GM19395 (cell line): ENCODE results near the gene MMP17.

Experiments
- ATAC-seq: cut with Tn5 transposase; IDR thresholded peaks from one replicate; pipeline ENCODE4 v1.9.1; 2021; ENCODE audit warnings: mild to moderate bottlenecking, moderate library complexity; ENCODE audit not compliant: unreplicated experiment

MMP17 gene

GRCh38 chr12:131847456-131847855 lies 19.3 kb downstream of the MMP17 start:
- ATAC-seq, result no peak

GRCh38 chr12:131848753-131849152 lies 20.6 kb downstream of the MMP17 start:
- no peak for ATAC-seq

GRCh38 chr12:131849700-131850553 lies 21.7 kb downstream of the MMP17 start:
- ATAC-seq, result no peak

GRCh38 chr12:131850856-131851559 lies 22.8 kb downstream of the MMP17 start:
- no peak for ATAC-seq

- no peak for ATAC-seq
Observed at GRCh38 chr12:131851741-131852550, 23.8 kb downstream of the MMP17 start.

GRCh38 chr12:131852551-131853299 lies 24.5 kb downstream of the MMP17 start:
- no peak for ATAC-seq

- no peak for ATAC-seq
Observed at GRCh38 chr12:131853832-131854797, 25.9 kb downstream of the MMP17 start.

GRCh38 chr12:131854861-131855476 lies 26.8 kb downstream of the MMP17 start:
- no peak for ATAC-seq

- no peak for ATAC-seq
Observed at GRCh38 chr12:131855521-131856142, 27.4 kb downstream of the MMP17 start.

GRCh38 chr12:131856366-131857097 lies 28.3 kb downstream of the MMP17 start:
- no peak for ATAC-seq

GRCh38 chr12:131857908-131858850 lies 30.0 kb downstream of the MMP17 start:
- ATAC-seq, result no peak

- ATAC-seq, result no peak
Observed at GRCh38 chr12:131860472-131861260, 32.5 kb downstream of the MMP17 start.

GRCh38 chr12:131861261-131862083 lies 33.3 kb downstream of the MMP17 start:
- no peak for ATAC-seq

GRCh38 chr12:131862084-131862441 lies 33.9 kb downstream of the MMP17 start:
- no peak for ATAC-seq

- no peak for ATAC-seq
Observed at GRCh38 chr12:131862600-131862993, 34.4 kb downstream of the MMP17 start.
